IPS-18a (cell line): ENCODE measurements around the gene LYPLA2.
"Not testable (repeated sequence)": the region's sequence is repeated elsewhere in the genome, so short reads cannot be mapped to it uniquely, and the experiment has no call there.

Experiments
- H3K27ac ChIP-seq: one replicate; pipeline ENCODE4 v1.5.1; 2013; ENCODE audit warnings: low read length
- H3K27me3 ChIP-seq: one replicate; pipeline ENCODE4 v1.6.1; 2013; ENCODE audit warnings: mild to moderate bottlenecking, low read length; ENCODE audit not compliant: control insufficient read depth, insufficient read depth
- H3K36me3 ChIP-seq: one replicate; pipeline ENCODE4 v1.6.1; 2013; ENCODE audit warnings: low read depth, low read length; ENCODE audit not compliant: control insufficient read depth
- H3K4me1 ChIP-seq: one replicate; pipeline ENCODE4 v1.6.1; 2013; ENCODE audit warnings: low read depth, low read length; ENCODE audit not compliant: control insufficient read depth
- H3K4me3 ChIP-seq: one replicate; pipeline ENCODE4 v1.5.1; 2013; ENCODE audit warnings: low read length
- H3K9ac ChIP-seq: one replicate; pipeline ENCODE4 v1.6.1; 2013; ENCODE audit warnings: mild to moderate bottlenecking, low read length, moderate library complexity
- H3K9me3 ChIP-seq: one replicate; pipeline ENCODE4 v1.6.1; 2013; ENCODE audit warnings: low read depth, low read length; ENCODE audit not compliant: control insufficient read depth

Gene LYPLA2

DNA sequence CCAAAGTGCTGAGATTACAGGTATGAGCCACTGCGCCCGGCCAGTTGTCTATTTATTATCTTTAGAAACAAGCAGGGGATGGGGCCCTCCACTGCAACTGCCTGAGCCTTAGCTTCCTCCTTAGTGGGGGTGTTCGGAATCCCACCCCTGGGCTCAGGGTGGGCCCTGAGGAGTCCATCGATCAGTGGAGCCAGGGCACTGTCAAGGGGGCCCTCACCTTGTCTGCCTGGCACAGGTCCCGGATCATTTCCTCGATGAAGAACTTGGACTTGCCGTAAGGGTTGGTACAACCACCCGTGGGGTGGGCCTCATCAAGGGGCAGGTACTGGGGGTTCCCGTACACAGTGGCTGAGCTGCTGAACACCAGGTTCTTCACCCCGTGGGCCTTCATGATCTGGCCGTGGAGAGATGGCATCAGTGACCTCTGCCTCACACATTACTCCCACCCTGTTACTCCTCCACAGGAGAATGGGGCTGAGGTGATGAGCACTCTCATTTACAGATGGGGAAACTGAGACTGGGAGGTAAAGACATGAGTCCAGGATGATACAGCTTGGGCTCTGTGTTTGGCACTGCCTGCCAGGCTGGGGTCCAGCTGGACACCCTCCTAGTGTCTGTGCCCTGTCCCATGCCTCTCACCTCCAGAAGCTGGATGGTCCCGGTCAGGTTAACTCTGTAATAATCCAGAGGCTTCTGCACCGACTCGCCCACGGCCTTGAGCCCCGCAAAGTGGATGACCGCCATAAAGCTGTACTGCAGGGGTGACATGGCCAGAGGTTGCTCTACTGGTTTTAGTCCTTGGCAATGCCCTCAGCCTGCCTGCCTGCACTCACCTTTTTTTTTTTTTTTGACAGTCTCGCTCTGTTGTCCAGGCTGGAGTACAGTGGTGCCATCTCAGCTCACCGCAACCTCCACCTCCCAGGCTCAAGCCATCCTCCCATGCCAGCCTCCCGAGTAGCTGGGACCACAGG lies 6.8 kb downstream of the LYPLA2 start:
- Histone ChIP-seq H3K4me1 (peaks cover 9% of the 10 kb centered on the region), H3K9ac (no peak overlapping the region), H3K27me3 (peaks cover 14% of the 10 kb centered on the region), H3K27ac (no peak overlapping the region), H3K4me3 (no peak overlapping the region), H3K36me3 (peaks cover 29% of the 10 kb centered on the region), H3K9me3 (no peaks in the 10 kb centered on the region)

- H3K9ac ChIP-seq: no peak overlapping the region
- peak overlapping the region; percentile 81 for H3K4me3 ChIP-seq
- H3K27me3 ChIP-seq: peaks cover 14% of the 10 kb centered on the region
- H3K27ac ChIP-seq: no peak overlapping the region
- no peaks in the 10 kb centered on the region for H3K9me3 ChIP-seq
- H3K4me1 ChIP-seq: peaks cover 9% of the 10 kb centered on the region
- peaks cover 23% of the 10 kb centered on the region for H3K36me3 ChIP-seq
These were observed 7.8 kb downstream of the LYPLA2 start for GRCh38 chr1:23798662-23799142.

GRCh38 chr1:23799255-23799569 lies 8.3 kb downstream of the LYPLA2 start:
- peaks cover 22% of the 10 kb centered on the region for H3K36me3 ChIP-seq
- peak overlapping the region; percentile 69 for H3K9ac ChIP-seq
- no peak overlapping the region for H3K27ac ChIP-seq
- peaks cover 14% of the 10 kb centered on the region for H3K27me3 ChIP-seq
- H3K4me1 ChIP-seq: peaks cover 9% of the 10 kb centered on the region
- H3K9me3 ChIP-seq: no peaks in the 10 kb centered on the region
- peak overlapping the region; percentile 81 for H3K4me3 ChIP-seq

DNA sequence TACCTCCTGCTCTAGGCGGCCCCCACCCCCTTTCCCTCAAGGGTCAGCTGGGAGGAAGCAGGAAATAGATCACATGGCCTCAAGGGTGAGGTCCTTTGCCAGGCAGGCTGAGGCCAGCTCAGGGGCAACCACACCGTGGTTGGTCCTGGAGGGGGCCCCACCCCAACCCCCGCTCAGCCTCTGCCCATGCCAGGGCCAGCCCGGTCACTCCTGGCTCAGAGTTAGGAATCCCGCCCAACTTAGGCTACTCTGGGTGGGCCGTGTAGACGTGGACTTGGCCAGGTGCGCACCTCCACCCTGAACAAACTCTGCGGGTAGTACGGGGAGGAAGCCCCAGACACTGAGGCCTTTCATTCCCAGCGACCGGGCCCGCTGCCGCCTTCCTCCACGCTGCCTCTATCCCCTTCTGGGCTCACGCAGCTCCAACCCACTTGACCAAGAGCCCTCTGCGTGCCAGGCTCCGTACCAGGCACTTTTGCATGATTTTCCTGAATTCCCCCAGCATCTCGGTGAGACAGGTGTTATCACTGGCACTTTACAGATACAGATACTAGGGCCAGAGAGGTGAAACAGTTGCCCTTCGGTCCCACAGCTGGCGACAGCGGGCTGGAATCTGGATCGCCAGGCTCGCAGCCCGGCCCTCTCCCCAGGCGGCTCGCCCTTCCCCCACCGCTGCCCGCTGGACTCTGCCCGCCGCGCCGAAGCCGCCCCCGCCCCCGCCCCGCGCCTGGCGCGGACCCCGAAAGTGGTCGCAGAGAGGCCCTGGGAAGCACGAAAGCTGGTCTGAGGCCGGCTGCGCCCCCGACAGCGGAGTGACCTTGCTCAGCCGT lies 8.8 kb downstream of the LYPLA2 start:
- Histone ChIP-seq H3K36me3 (peaks cover 19% of the 10 kb centered on the region), H3K9ac (peak overlapping the region; percentile 69), H3K27me3 (peaks cover 14% of the 10 kb centered on the region), H3K4me1 (peaks cover 9% of the 10 kb centered on the region), H3K4me3 (peak overlapping the region; percentile 81), H3K27ac (no peak overlapping the region), H3K9me3 (no peaks in the 10 kb centered on the region)

- Histone ChIP-seq H3K27me3 (peaks cover 14% of the 10 kb centered on the region), H3K27ac (no peak within 1 kb of the TSS), H3K4me1 (peaks cover 9% of the 10 kb centered on the region), H3K9ac (peak within 1 kb of the TSS; percentile 69), H3K4me3 (peak within 1 kb of the TSS; percentile 81), H3K36me3 (peaks cover 15% of the 10 kb centered on the region), H3K9me3 (no peaks in the 10 kb centered on the region)
These were observed 9.7 kb downstream of the LYPLA2 start, which contains the start of gene GALE for GRCh38 chr1:23800400-23801337. GALE (minus strand) TSS chr1:23800754; CDS start chr1:23799007, 1,747 bp downstream.

DNA sequence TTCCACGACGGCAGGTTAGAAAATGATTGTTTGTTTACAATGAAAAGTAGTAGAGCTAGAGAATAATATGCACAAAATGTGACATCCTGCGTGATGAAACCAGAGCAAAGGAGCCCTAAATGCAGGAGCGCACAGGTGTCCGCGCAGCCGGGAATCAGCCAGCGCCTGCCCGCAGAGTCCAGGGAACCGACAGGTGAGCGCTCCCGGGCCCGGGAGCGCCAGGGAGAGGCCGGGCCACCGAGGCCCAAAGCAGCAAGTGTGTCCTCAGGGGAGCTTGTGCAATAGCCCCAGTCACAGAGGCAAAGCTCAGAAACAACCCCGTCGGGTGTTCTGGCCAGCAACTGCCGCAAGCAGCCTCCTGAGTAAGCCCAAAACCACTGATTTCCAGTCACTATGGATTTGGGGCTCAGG lies 10.4 kb downstream of the LYPLA2 start:
- Histone ChIP-seq H3K9ac (peak overlapping the region; percentile 39), H3K27me3 (peaks cover 14% of the 10 kb centered on the region), H3K36me3 (peaks cover 11% of the 10 kb centered on the region), H3K27ac (no peak overlapping the region), H3K9me3 (no peaks in the 10 kb centered on the region), H3K4me3 (peak overlapping the region; percentile 81), H3K4me1 (peaks cover 9% of the 10 kb centered on the region)

GRCh38 chr1:23801876-23802275 lies 10.9 kb downstream of the LYPLA2 start:
- peaks cover 14% of the 10 kb centered on the region for H3K27me3 ChIP-seq
- peaks cover 11% of the 10 kb centered on the region for H3K36me3 ChIP-seq
- no peaks in the 10 kb centered on the region for H3K9me3 ChIP-seq
- H3K9ac ChIP-seq: no peak overlapping the region
- H3K4me3 ChIP-seq: no peak overlapping the region
- H3K27ac ChIP-seq: no peak overlapping the region
- peaks cover 9% of the 10 kb centered on the region for H3K4me1 ChIP-seq

DNA sequence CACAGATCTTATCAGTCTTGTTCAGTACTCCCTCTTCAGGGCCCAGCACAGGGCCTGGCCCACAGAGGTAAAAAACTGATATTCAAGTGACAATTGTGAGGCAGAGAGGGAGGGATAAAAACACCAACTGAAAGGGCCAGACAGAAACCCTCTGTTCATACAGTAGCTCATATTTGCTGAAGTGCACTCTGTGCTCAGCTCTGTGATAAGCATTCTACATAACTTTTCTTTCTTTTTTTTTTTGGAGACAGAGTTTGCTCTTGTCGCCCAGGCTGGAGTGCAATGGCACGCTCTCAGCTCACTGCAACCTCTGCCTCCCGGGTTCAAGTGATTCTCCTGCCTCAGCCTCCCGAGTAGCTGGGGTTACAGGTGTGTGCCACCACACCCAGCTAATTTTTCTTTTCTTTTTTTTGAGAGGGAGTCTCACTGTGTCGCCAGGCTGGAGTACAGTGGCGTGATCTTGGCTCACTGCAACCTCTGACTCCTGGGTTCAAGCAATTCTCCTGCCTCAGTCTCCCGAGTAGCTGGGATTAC lies 11.9 kb downstream of the LYPLA2 start:
- H3K36me3 ChIP-seq, H3K9me3 ChIP-seq, H3K27ac ChIP-seq, H3K9ac ChIP-seq, H3K4me3 ChIP-seq, H3K4me1 ChIP-seq: not testable (repeated sequence)
- H3K27me3 ChIP-seq: peaks cover 14% of the 10 kb centered on the region

DNA sequence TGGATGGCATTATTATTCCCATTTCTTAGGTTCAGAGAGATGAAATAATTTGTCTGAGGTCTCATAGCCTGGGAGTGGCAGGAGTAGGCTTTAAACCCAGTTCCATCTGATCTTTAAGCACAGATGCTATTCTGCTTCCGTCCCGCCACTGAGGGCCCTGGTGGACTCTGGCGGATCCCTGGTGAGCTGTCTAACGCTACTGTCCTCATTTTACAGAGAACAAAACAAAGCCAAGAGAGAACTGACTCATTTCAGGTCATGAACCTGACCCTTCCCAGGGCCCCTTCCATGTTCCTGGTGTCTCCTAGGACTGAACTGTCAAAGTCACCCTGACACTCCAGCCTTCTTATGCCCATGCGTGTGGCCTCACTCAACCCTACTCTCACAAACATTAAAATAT lies 12.7 kb downstream of the LYPLA2 start:
- H3K27ac ChIP-seq: no peak overlapping the region
- peaks cover 3% of the 10 kb centered on the region for H3K36me3 ChIP-seq
- H3K4me1 ChIP-seq: peaks cover 9% of the 10 kb centered on the region
- no peak overlapping the region for H3K4me3 ChIP-seq
- H3K9me3 ChIP-seq: no peaks in the 10 kb centered on the region
- no peak overlapping the region for H3K9ac ChIP-seq
- H3K27me3 ChIP-seq: peaks cover 14% of the 10 kb centered on the region

GRCh38 chr1:23804183-23804835 lies 13.4 kb downstream of the LYPLA2 start:
- Histone ChIP-seq H3K27me3 (peaks cover 14% of the 10 kb centered on the region), H3K9me3 (no peaks in the 10 kb centered on the region), H3K36me3 (no peaks in the 10 kb centered on the region), H3K9ac (no peak overlapping the region), H3K27ac (no peak overlapping the region), H3K4me3 (no peak overlapping the region), H3K4me1 (peaks cover 4% of the 10 kb centered on the region)
